Stimulated activated CD8-positive, alpha-beta memory T cell treated with anti-CD3 and anti-CD28 coated beads, Interleukin-15, amount 100 ng/mL, for 4 hours (primary cell): Measurements from ENCODE around the gene CRYGS.

Experiments
- DNase-seq, 2 donors: peaks; one replicate each; pipeline ENCODE4 v3.0.0-alpha.2; 2020; ENCODE audit warnings: low read depth in 2 of 2

CRYGS gene

GRCh38 chr3:186493525-186494255 lies 50.5 kb downstream of the CRYGS start:
- DNase-seq = no peak

- DNase-seq = no peak
Observed at GRCh38 chr3:186492385-186492984, 51.7 kb downstream of the CRYGS start.

- DNase-seq = no peak
Observed at GRCh38 chr3:186489507-186489906, 54.7 kb downstream of the CRYGS start.
